Measurements from ENCODE around the gene COL27A1. TPM values are rescaled to one million over a fixed set of nuclear protein-coding genes. Genes with fewer than 3 reads are reported as not detected.

COL27A1 gene
- total RNA-seq, 5 donors from 2014 or later (not counting 1 experiment from before 2014, with no cell fraction given) = 0.53 to 1.7 (median 0.95) TPM

- Histone ChIP-seq H3K27me3 (replicated peaks in 1 of 2; ENCODE audit: control insufficient read depth in 2 of 2, extremely low read depth in 1 of 2, insufficient read depth in 2 of 2, low read length in 1 of 2) (peaks cover 5 to 81% of the 10 kb centered on the region in 2 experiments), H3K36me3 (ENCODE audit: control insufficient read depth in 2 of 2, extremely low read depth in 1 of 2, insufficient read depth in 1 of 2, low read length in 1 of 2) (no peaks in the 10 kb centered on the region), H3K4me3 (ENCODE audit: control insufficient read depth in 1 of 2, extremely low read depth in 1 of 2, low read length in 1 of 2) (peak overlapping the region in 1 of 2 donors; percentile 36), H3K9me3 (no peaks in the 10 kb centered on the region), H3K4me1 (ENCODE audit: control insufficient read depth in 1 of 2, extremely low read depth in 1 of 2, insufficient read depth in 2 of 2, low read length in 2 of 2) (peaks cover 0 to 32% of the 10 kb centered on the region in 2 experiments), H3K27ac (ENCODE audit: low read length) (no peak overlapping the region)
- Mint-ChIP-seq H3K27ac (no peak overlapping the region), H3K9me3 (no peaks in the 10 kb centered on the region), H3K4me3 (peak overlapping the region; percentile 69 to 78 (median 76)), H3K36me3 (no peaks in the 10 kb centered on the region), H3K4me1 (peaks cover 18 to 25% (median 19%) of the 10 kb centered on the region in 3 donors), H3K27me3 (peaks cover 35 to 58% of the 10 kb centered on the region in 2 donors)
- ATAC-seq (replicated peaks in 1 of 4) = peak in 1 of 4 experiments; percentile 37
- 3% methylated on average over 76 of the region's 80 CpGs for WGBS (ENCODE audit: insufficient coverage)
- POLR2A ChIA-PET = no interaction called here
- DNase-seq = peak in 1 of 35 experiments; percentile 14
- CTCF ChIA-PET = no interaction called here
Measured at GRCh38 chr9:114153761-114154599, 1.4 kb upstream of the COL27A1 start.

DNA sequence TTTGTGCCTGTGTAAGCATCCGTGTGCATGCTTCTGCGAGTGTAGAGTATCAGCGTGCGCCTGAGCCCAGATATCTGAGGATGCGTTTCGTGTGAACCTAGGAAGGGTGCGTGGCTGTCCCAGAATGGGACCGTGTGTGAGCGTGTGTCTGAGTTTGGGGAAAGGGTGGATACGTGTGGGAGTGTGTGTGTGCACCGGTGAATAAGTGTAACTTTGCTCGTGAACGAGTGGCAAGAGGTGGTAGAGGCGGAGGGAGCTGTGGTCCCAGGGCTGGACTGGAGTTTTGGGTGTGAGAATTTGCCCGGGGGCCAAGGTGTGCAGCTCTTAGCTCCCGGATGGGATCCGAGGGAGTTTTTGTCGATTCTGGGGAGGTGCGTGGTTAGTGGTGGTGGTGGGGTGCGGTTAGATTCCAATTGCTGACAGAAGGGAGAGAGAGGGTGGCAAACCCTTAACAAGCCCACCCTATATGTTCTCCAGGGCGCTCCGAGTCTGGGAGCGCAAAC, 686 bp upstream of the COL27A1 start:
- ChIA-PET POLR2A (no interaction called here), CTCF (interaction anchor here in 1 of 2 donors (0.6 to 0.8 kb wide), 2 partner anchors 136 to 217 kb away, joined by 3 to 13 read pairs; no protein-coding TSS in a partner anchor)
- H3K9me3 ChIP-seq = no peaks in the 10 kb centered on the region
- no peak overlapping the region for H3K27ac ChIP-seq (ENCODE audit: low read length)
- Mint-ChIP-seq H3K9me3 (no peaks in the 10 kb centered on the region), H3K4me3 (peak overlapping the region; percentile 69 to 78 (median 76)), H3K4me1 (peaks cover 18 to 25% (median 19%) of the 10 kb centered on the region in 3 donors), H3K27me3 (peaks cover 33 to 57% of the 10 kb centered on the region in 2 donors), H3K36me3 (no peaks in the 10 kb centered on the region), H3K27ac (peak overlapping the region in 1 of 2 donors; percentile 8)
- no peaks in the 10 kb centered on the region for H3K36me3 ChIP-seq (ENCODE audit: control insufficient read depth in 2 of 2, extremely low read depth in 1 of 2, insufficient read depth in 1 of 2, low read length in 1 of 2)
- peaks cover 0 to 32% of the 10 kb centered on the region in 2 experiments for H3K4me1 ChIP-seq (ENCODE audit: control insufficient read depth in 1 of 2, extremely low read depth in 1 of 2, insufficient read depth in 2 of 2, low read length in 2 of 2)
- ATAC-seq (replicated peaks in 1 of 4) = no peak
- no peak for DNase-seq
- peak overlapping the region in 1 of 2 donors; percentile 36 for H3K4me3 ChIP-seq (ENCODE audit: control insufficient read depth in 1 of 2, extremely low read depth in 1 of 2, low read length in 1 of 2)
- peaks cover 5 to 75% of the 10 kb centered on the region in 2 experiments for H3K27me3 ChIP-seq (replicated peaks in 1 of 2; ENCODE audit: control insufficient read depth in 2 of 2, extremely low read depth in 1 of 2, insufficient read depth in 2 of 2, low read length in 1 of 2)
- 10% methylated on average over 19 of the region's 23 CpGs for WGBS (ENCODE audit: insufficient coverage)

- ChIA-PET POLR2A (no interaction called here), CTCF (interaction anchor here in 1 of 2 donors (0.7 to 0.8 kb wide), 2 partner anchors 135 to 1200 kb away, joined by 3 read pairs; no protein-coding TSS in a partner anchor)
- H3K36me3 ChIP-seq (ENCODE audit: control insufficient read depth in 2 of 2, extremely low read depth in 1 of 2, insufficient read depth in 1 of 2, low read length in 1 of 2) = no peaks in the 10 kb centered on the region
- peak overlapping the region; percentile 82 to 92 (median 85) for H3K4me3 Mint-ChIP-seq
- H3K27ac Mint-ChIP-seq = peak overlapping the region; percentile 27 to 73
- peaks cover 0 to 32% of the 10 kb centered on the region in 2 experiments for H3K4me1 ChIP-seq (ENCODE audit: control insufficient read depth in 1 of 2, extremely low read depth in 1 of 2, insufficient read depth in 2 of 2, low read length in 2 of 2)
- H3K9me3 ChIP-seq = no peaks in the 10 kb centered on the region
- H3K4me1 Mint-ChIP-seq = peaks cover 18 to 25% (median 19%) of the 10 kb centered on the region in 3 donors
- H3K27ac ChIP-seq (ENCODE audit: low read length) = no peak overlapping the region
- ATAC-seq (replicated peaks in 1 of 4) (peak; percentile 34 to 46 (median 36)), DNase-seq (peak in 8 of 35 experiments; percentile 5 to 37 (median 17))
- 2% methylated on average over 53 of the region's 57 CpGs for WGBS (ENCODE audit: insufficient coverage)
- peaks cover 29 to 51% of the 10 kb centered on the region in 2 donors for H3K27me3 Mint-ChIP-seq
- peaks cover 8 to 63% of the 10 kb centered on the region in 2 experiments for H3K27me3 ChIP-seq (replicated peaks in 1 of 2; ENCODE audit: control insufficient read depth in 2 of 2, extremely low read depth in 1 of 2, insufficient read depth in 2 of 2, low read length in 1 of 2)
- H3K4me3 ChIP-seq (ENCODE audit: control insufficient read depth in 1 of 2, extremely low read depth in 1 of 2, low read length in 1 of 2) = peak overlapping the region; percentile 31 to 60
- no peaks in the 10 kb centered on the region for H3K9me3 Mint-ChIP-seq
- H3K36me3 Mint-ChIP-seq = no peaks in the 10 kb centered on the region
Measured at GRCh38 chr9:114155995-114156656, 789 bp downstream of the COL27A1 start.

DNA sequence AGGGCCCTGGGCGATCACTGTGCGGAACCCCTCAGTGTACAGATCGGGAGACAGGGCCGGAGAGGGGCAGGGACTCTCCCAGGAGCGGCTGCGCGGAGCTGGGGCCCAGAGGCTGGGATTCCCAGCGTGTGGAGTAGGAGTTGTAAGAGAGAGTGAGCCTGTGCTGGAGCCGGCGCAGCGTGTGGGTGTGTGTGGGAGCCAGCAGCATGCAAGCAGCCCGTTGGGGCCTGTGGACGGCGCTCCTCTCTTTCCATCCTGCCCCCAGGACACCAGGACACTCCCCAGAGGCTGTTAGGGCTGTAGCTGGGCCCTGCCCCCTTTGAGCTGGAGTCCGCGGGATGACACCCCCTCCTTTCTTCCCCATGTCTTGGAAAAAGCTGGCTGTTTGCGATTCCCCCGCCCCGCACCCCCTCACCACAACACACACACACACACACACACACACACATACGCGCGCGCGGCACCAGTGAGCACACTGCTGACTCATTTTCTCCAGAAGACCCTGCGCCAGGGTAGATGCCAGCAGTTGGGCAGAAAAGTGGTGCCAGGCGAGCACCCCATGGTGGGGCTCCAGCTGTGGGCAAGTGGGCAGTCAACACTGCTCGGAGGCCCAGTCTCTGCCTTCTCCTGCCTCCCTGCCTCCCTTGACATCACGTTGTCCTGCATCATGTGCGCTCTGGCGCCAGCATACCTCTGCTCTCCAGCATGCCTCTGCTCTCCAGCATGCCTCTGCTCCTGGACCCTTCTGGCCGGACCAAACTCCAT, 1.5 kb downstream of the COL27A1 start:
- H3K4me1 ChIP-seq (ENCODE audit: control insufficient read depth in 1 of 2, extremely low read depth in 1 of 2, insufficient read depth in 2 of 2, low read length in 2 of 2) = peaks cover 0 to 32% of the 10 kb centered on the region in 2 experiments

DNA sequence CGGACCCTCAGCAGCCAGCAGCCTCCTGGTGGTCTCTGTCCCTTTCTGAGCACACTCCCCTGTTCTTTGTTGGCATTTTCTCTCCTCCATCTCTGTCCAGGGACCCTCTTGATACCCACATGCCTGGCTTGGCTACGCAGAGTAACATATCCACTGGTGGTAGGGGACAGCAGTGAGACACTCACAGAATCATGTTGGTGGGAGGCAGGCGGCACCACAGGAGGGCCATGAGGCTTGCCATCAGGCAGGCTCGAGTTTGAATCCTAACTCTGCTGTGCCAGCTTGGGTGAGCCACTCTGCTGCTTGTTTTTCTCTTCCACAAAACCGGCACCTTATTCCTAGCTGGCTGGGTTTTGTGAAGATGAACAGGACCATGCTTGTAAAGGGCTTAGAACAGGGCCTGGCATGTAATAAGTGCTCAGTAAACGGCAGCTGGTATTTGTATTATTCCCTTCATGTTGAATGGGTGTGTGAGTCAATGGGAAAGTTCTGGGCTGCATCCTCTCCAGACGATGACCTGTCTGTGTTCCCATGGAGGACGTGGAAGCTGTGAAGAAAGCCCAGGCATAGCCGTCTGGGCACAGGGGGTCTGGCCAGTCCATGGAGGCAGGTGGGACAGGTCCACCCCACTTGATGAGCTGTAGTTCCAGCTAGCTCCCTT, 2.3 kb downstream of the COL27A1 start:
- H3K4me3 Mint-ChIP-seq = peak overlapping the region; percentile 47 to 82 (median 71)
- peaks cover 18 to 25% (median 19%) of the 10 kb centered on the region in 3 donors for H3K4me1 Mint-ChIP-seq
- H3K9me3 Mint-ChIP-seq = no peaks in the 10 kb centered on the region
- Histone ChIP-seq H3K9me3 (no peaks in the 10 kb centered on the region), H3K36me3 (ENCODE audit: control insufficient read depth in 2 of 2, extremely low read depth in 1 of 2, insufficient read depth in 1 of 2, low read length in 1 of 2) (no peaks in the 10 kb centered on the region), H3K4me1 (ENCODE audit: control insufficient read depth in 1 of 2, extremely low read depth in 1 of 2, insufficient read depth in 2 of 2, low read length in 2 of 2) (peaks cover 0 to 32% of the 10 kb centered on the region in 2 experiments), H3K27ac (ENCODE audit: low read length) (no peak overlapping the region), H3K4me3 (ENCODE audit: control insufficient read depth in 1 of 2, extremely low read depth in 1 of 2, low read length in 1 of 2) (no peak overlapping the region), H3K27me3 (replicated peaks in 1 of 2; ENCODE audit: control insufficient read depth in 2 of 2, extremely low read depth in 1 of 2, insufficient read depth in 2 of 2, low read length in 1 of 2) (peaks cover 8 to 58% of the 10 kb centered on the region in 2 experiments)
- DNase-seq = no peak
- CTCF ChIA-PET = interaction anchor here in 1 of 2 donors (0.5 kb wide), 1 partner anchor 238 kb away, joined by 4 read pairs; no protein-coding TSS in a partner anchor
- WGBS (ENCODE audit: insufficient coverage) = 88% methylated on average over 6 of the region's 9 CpGs
- no peaks in the 10 kb centered on the region for H3K36me3 Mint-ChIP-seq
- H3K27me3 Mint-ChIP-seq = peaks cover 16 to 37% of the 10 kb centered on the region in 2 donors
- H3K27ac Mint-ChIP-seq = peak overlapping the region in 1 of 2 donors; percentile 17
- ATAC-seq (replicated peaks in 1 of 4) = no peak
- POLR2A ChIA-PET = no interaction called here

More for the DNA sequence above, 1.5 kb downstream of the COL27A1 start:
- H3K4me3 Mint-ChIP-seq = peak overlapping the region; percentile 82 to 92 (median 85)
- H3K27ac Mint-ChIP-seq = peak overlapping the region; percentile 27 to 73
- ATAC-seq (replicated peaks in 1 of 4) = peak; percentile 5 to 39 (median 26)
- no peaks in the 10 kb centered on the region for H3K9me3 ChIP-seq
- peaks cover 9 to 60% of the 10 kb centered on the region in 2 experiments for H3K27me3 ChIP-seq (replicated peaks in 1 of 2; ENCODE audit: control insufficient read depth in 2 of 2, extremely low read depth in 1 of 2, insufficient read depth in 2 of 2, low read length in 1 of 2)
- H3K27me3 Mint-ChIP-seq = peaks cover 24 to 43% of the 10 kb centered on the region in 2 donors
- H3K9me3 Mint-ChIP-seq = no peaks in the 10 kb centered on the region
- H3K36me3 Mint-ChIP-seq = no peaks in the 10 kb centered on the region
- no peaks in the 10 kb centered on the region for H3K36me3 ChIP-seq (ENCODE audit: control insufficient read depth in 2 of 2, extremely low read depth in 1 of 2, insufficient read depth in 1 of 2, low read length in 1 of 2)
- H3K27ac ChIP-seq (ENCODE audit: low read length) = no peak overlapping the region
- CTCF ChIA-PET = interaction anchor here in 1 of 2 donors (0.5 kb wide), 1 partner anchor 239 kb away, joined by 4 read pairs; no protein-coding TSS in a partner anchor
- POLR2A ChIA-PET = no interaction called here
- 40% methylated on average over 21 of the region's 31 CpGs for WGBS (ENCODE audit: insufficient coverage)
- peak in 4 of 35 experiments; percentile 4 to 18 (median 12) for DNase-seq
- H3K4me1 Mint-ChIP-seq = peaks cover 18 to 25% (median 19%) of the 10 kb centered on the region in 3 donors
- H3K4me3 ChIP-seq (ENCODE audit: control insufficient read depth in 1 of 2, extremely low read depth in 1 of 2, low read length in 1 of 2) = peak overlapping the region; percentile 31 to 39

Data from T-cell (primary cell).